ENCODE data around the gene XPO6.

The XPO6 gene

DNA sequence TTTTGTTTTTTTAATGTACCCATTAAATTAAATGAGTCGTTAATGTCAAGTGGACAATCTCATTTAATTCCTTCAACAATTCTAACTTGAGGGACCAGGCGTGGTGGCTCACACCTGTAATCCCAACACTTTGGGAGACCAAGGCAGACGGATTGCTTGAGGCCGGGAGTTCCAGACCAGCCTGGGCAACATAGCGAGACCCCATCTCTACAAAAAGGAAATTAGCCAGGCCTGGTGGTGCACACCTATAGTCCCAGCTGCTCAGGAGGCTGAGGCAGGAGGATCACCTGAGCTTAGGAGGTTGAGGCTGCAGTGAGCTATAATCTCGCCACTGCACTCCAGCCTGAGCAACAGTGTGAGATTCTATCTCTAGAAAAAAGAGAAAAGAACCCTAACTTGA is 127.6 kb downstream of the XPO6 start:
- in situ Hi-C loops (cut with MboI; ENCODE audit: low pct_unique_long_range_greater_than_20kb, low sequenced_read_pairs, unreplicated experiment): no loop called here
- no peak for DNase-seq (ENCODE audit: low spot score)
- TF ChIP-seq CTCF (IDR thresholded peaks at IDR 0.05; ENCODE audit: extremely low read depth, insufficient read depth, missing control alignments): no peak

GRCh38 chr16:28082624-28083023 is 129.1 kb downstream of the XPO6 start:
- no peak for DNase-seq (ENCODE audit: low spot score)
- in situ Hi-C loops (cut with MboI; ENCODE audit: low pct_unique_long_range_greater_than_20kb, low sequenced_read_pairs, unreplicated experiment): no loop called here
- TF ChIP-seq CTCF (IDR thresholded peaks at IDR 0.05; ENCODE audit: extremely low read depth, insufficient read depth, missing control alignments): no peak

DNA sequence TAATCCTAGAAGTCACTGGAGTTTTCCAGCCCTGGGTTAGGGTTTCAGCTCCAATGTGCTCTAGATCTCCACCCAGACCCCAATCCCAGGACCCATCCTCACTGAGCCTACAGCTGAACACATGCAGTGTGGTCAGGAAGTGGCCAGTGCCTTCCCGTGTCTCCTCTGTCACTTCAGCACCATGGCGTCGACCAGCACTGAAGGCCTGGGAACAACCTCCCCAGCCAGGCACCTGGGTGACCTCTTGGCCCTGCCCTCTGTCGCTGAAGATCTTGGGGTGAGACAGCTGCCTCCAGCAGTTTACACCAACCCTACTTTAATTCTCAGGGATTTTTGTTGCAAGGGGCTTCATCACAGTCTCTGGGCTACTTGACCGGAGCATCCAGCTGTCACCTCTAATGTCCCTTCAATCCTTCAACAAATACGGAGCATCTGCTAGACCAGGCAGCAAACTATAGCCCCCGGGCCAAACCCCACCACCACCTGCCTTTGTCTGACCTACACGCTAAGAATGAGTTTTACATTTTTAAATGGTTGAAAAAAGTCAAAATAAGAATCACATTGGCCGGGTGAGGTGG is 130.3 kb downstream of the XPO6 start:
- no peak for DNase-seq (ENCODE audit: low spot score)
- in situ Hi-C loops (cut with MboI; ENCODE audit: low pct_unique_long_range_greater_than_20kb, low sequenced_read_pairs, unreplicated experiment): no loop called here
- no peak for TF ChIP-seq CTCF (IDR thresholded peaks at IDR 0.05; ENCODE audit: extremely low read depth, insufficient read depth, missing control alignments)

DNA sequence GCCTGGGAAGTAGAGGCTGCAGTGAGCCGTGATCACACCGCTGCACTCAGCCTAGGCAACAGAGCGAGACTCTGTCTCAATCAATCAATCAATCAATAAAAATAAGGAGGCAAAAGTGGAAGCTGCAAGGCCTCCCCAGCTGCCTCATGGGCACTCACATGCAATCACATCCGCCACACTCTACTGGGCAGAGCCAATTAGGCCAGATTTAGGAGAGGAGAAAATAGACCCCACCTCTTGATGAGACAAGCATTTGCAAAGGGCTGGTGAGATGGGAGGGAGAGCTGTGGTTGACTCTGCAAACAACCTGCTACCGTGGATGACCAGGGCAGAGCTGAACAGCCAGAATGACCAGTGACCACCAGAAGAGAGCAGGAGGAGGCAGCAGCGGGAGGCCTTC is 133.5 kb downstream of the XPO6 start:
- in situ Hi-C loops (cut with MboI; ENCODE audit: low pct_unique_long_range_greater_than_20kb, low sequenced_read_pairs, unreplicated experiment): no loop called here
- no peak for DNase-seq (ENCODE audit: low spot score)
- TF ChIP-seq CTCF (IDR thresholded peaks at IDR 0.05; ENCODE audit: extremely low read depth, insufficient read depth, missing control alignments): no peak

GRCh38 chr16:28073836-28074235 is 137.9 kb downstream of the XPO6 start:
- no peak for TF ChIP-seq CTCF (IDR thresholded peaks at IDR 0.05; ENCODE audit: extremely low read depth, insufficient read depth, missing control alignments)
- no peak for DNase-seq (ENCODE audit: low spot score)
- in situ Hi-C loops (cut with MboI; ENCODE audit: low pct_unique_long_range_greater_than_20kb, low sequenced_read_pairs, unreplicated experiment): no loop called here

GRCh38 chr16:28072087-28072486 is 139.7 kb downstream of the XPO6 start:
- no peak for DNase-seq (ENCODE audit: low spot score)
- no peak for TF ChIP-seq CTCF (IDR thresholded peaks at IDR 0.05; ENCODE audit: extremely low read depth, insufficient read depth, missing control alignments)
- in situ Hi-C loops (cut with MboI; ENCODE audit: low pct_unique_long_range_greater_than_20kb, low sequenced_read_pairs, unreplicated experiment): no loop called here

Data from GM13977 (cell line).